ENCODE data around the gene SLC15A3. TPM values are rescaled to one million over a fixed set of nuclear protein-coding genes. Genes with fewer than 3 reads are reported as not detected.

SLC15A3 gene
- total RNA-seq, 1 experiment from 2014 or later: 5.5 TPM

DNA sequence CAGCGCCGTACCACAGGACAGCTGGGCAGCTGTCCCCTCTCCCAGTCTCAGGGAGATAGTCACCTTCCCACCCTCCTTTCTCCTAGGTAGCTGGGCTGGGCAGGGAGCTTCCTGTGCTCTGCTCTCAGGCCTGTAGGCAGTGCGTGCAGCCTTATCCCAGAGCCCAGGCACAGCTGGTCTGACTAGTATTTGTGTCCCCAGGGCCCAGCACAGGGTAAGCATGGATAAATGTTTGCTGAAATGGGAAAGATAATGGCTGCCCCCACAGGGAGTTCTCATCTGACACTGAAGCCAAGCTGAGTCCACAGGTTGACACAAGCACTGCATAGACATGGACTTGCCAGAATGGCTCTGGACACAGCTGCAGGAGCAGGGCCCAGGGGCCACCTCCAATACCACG is 9.8 kb downstream of the SLC15A3 start:
- no peak for TF ChIP-seq EZH2 (IDR thresholded peaks at IDR 0.05; ENCODE audit: low read depth)
- TF ChIP-seq, protein P1, sequence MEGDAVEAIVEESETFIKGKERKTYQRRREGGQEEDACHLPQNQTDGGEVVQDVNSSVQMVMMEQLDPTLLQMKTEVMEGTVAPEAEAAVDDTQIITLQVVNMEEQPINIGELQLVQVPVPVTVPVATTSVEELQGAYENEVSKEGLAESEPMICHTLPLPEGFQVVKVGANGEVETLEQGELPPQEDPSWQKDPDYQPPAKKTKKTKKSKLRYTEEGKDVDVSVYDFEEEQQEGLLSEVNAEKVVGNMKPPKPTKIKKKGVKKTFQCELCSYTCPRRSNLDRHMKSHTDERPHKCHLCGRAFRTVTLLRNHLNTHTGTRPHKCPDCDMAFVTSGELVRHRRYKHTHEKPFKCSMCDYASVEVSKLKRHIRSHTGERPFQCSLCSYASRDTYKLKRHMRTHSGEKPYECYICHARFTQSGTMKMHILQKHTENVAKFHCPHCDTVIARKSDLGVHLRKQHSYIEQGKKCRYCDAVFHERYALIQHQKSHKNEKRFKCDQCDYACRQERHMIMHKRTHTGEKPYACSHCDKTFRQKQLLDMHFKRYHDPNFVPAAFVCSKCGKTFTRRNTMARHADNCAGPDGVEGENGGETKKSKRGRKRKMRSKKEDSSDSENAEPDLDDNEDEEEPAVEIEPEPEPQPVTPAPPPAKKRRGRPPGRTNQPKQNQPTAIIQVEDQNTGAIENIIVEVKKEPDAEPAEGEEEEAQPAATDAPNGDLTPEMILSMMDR (conservative IDR thresholded peaks at IDR 0.05): no peak
- Histone ChIP-seq H3K36me3 (ENCODE audit: low read depth) (no peaks in the 10 kb centered on the region), H3K9me2 (ENCODE audit: insufficient read depth) (no peaks in the 10 kb centered on the region), H3K4me1 (replicated peaks; ENCODE audit: insufficient read depth) (peaks cover 26% of the 10 kb centered on the region), H2AFZ (no peak overlapping the region), H3K27me3 (ENCODE audit: insufficient read depth, low read depth) (no peaks in the 10 kb centered on the region), H3K27ac (peak overlapping the region; percentile 74), H3K9me3 (ENCODE audit: insufficient read depth, low read depth) (no peaks in the 10 kb centered on the region), H3K4me2 (peak overlapping the region; percentile 76), H4K20me1 (ENCODE audit: insufficient read depth) (no peaks in the 10 kb centered on the region), H3F3A (ENCODE audit: insufficient read depth, low read depth) (peaks cover 26% of the 10 kb centered on the region), H3K79me2 (ENCODE audit: low read depth) (no peaks in the 10 kb centered on the region), H3K4me3 (no peak overlapping the region)
- CTCF ChIA-PET: no interaction called here
- intact Hi-C loops (cut with micrococcal nuclease; ENCODE audit: unreplicated experiment): loop anchor here (2.0 kb wide), 1 partner anchor 17 kb away; the partner anchor contains the start of gene TMEM132A
- DNase-seq: peak in 1 of 2 experiments; percentile 53
- BruUV-seq (replicated peaks): no TSS peak
- POLR2A ChIA-PET (ENCODE audit: unreplicated experiment): no interaction called here

DNA sequence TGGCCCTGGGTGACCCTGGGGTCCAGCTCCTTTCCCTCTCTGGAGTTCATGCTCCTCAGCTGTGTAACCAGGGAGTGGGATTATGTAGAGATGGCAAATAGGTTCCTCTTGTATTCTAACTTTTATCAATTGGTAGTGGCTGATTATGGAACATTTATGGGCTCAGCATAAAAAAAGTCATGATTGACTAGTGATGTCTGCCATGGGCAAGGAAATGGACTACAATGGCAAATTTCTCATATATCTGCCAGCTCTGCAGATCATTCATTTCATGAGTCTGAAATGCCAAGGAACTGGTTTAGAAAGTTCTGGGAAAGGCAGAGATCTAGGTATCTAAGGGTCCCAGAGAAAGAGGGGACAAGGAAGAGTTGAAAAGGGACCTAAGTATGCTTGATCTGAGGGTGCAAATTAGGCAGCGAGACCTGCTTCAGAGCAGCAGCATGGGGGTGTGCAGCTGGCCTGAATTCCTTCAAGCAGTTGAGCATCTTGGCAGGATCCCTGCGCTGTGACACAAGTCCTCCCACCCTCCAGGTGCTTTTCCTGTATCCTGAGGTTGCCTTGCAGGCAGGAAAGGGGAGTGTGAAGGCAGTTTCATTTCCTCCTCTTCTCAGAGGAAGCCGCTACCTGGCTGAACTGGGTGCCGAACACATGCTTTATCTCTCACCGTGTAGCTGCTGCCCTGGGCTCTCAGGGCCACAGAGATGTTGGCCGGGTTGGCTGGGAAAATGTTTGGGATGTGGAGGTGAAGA is 10.4 kb downstream of the SLC15A3 start:
- H3K79me2 ChIP-seq (ENCODE audit: low read depth): no peaks in the 10 kb centered on the region
- H3K4me1 ChIP-seq (replicated peaks; ENCODE audit: insufficient read depth): peaks cover 26% of the 10 kb centered on the region
- peak in 1 of 2 experiments; percentile 37 for DNase-seq
- no TSS peak for BruUV-seq (replicated peaks)
- H3K9me3 ChIP-seq (ENCODE audit: insufficient read depth, low read depth): no peaks in the 10 kb centered on the region
- intact Hi-C loops (cut with micrococcal nuclease; ENCODE audit: unreplicated experiment): loop anchor here (2.0 kb wide), 1 partner anchor 17 kb away; the partner anchor contains the start of gene TMEM132A
- no peaks in the 10 kb centered on the region for H3K36me3 ChIP-seq (ENCODE audit: low read depth)
- no peak overlapping the region for H3K27ac ChIP-seq
- TF ChIP-seq EZH2 (IDR thresholded peaks at IDR 0.05; ENCODE audit: low read depth): no peak
- TF ChIP-seq, protein P1 (conservative IDR thresholded peaks at IDR 0.05): no peak
- no peaks in the 10 kb centered on the region for H4K20me1 ChIP-seq (ENCODE audit: insufficient read depth)
- peaks cover 26% of the 10 kb centered on the region for H3F3A ChIP-seq (ENCODE audit: insufficient read depth, low read depth)
- no peaks in the 10 kb centered on the region for H3K9me2 ChIP-seq (ENCODE audit: insufficient read depth)
- no peak overlapping the region for H2AFZ ChIP-seq
- no peak overlapping the region for H3K4me3 ChIP-seq
- ChIA-PET CTCF (interaction anchor here (0.6 kb wide), 1 partner anchor 764 kb away, joined by 6 read pairs; no protein-coding TSS in a partner anchor), POLR2A (ENCODE audit: unreplicated experiment) (interaction anchor here (0.6 kb wide), 1 partner anchor 202 kb away, joined by 3 read pairs; no protein-coding TSS in a partner anchor)
- no peaks in the 10 kb centered on the region for H3K27me3 ChIP-seq (ENCODE audit: insufficient read depth, low read depth)
- H3K4me2 ChIP-seq: peak overlapping the region; percentile 76; the same call in 1 of the 2 replicates

- Histone ChIP-seq H4K20me1 (ENCODE audit: insufficient read depth) (no peaks in the 10 kb centered on the region), H3K4me1 (replicated peaks; ENCODE audit: insufficient read depth) (peaks cover 26% of the 10 kb centered on the region), H3K27me3 (ENCODE audit: insufficient read depth, low read depth) (no peaks in the 10 kb centered on the region), H3F3A (ENCODE audit: insufficient read depth, low read depth) (peaks cover 26% of the 10 kb centered on the region), H3K79me2 (ENCODE audit: low read depth) (no peaks in the 10 kb centered on the region), H2AFZ (no peak overlapping the region), H3K4me3 (no peak overlapping the region), H3K9me2 (ENCODE audit: insufficient read depth) (no peaks in the 10 kb centered on the region), H3K9me3 (ENCODE audit: insufficient read depth, low read depth) (no peaks in the 10 kb centered on the region), H3K36me3 (ENCODE audit: low read depth) (no peaks in the 10 kb centered on the region), H3K27ac (no peak overlapping the region), H3K4me2 (no peak overlapping the region)
- DNase-seq: peak in 1 of 2 experiments; percentile 21
- intact Hi-C loops (cut with micrococcal nuclease; ENCODE audit: unreplicated experiment): no loop called here
- ChIA-PET POLR2A (ENCODE audit: unreplicated experiment) (interaction anchor here (0.7 kb wide), 1 partner anchor 359 kb away, joined by 6 read pairs; no protein-coding TSS in a partner anchor), CTCF (interaction anchor here (0.6 kb wide), 1 partner anchor 109 kb away, joined by 6 read pairs; no protein-coding TSS in a partner anchor)
- TF ChIP-seq EZH2 (IDR thresholded peaks at IDR 0.05; ENCODE audit: low read depth): no peak
- TF ChIP-seq, protein P1 (conservative IDR thresholded peaks at IDR 0.05): no peak
- BruUV-seq (replicated peaks): no TSS peak
These were observed 12.1 kb downstream of the SLC15A3 start for GRCh38 chr11:60939855-60940254.

Measured in PC-9 (cell line).